ENCODE measurements around the gene CHPF2.

GRCh38 chr7:151286148-151286547, 53.9 kb downstream of the CHPF2 start:
- TF ChIP-seq EZH2 (IDR thresholded peaks at IDR 0.05; ENCODE audit: insufficient read depth, poor library complexity, severe bottlenecking) (no peak), EZH2phosphoT487 (IDR thresholded peaks at IDR 0.05; ENCODE audit: insufficient read depth, low read depth) (no peak)
